A673 (cell line): ENCODE results near the gene CD9. TPM values are rescaled to one million over a fixed set of nuclear protein-coding genes. Genes with fewer than 3 reads are reported as not detected.

Source experiments
- BruUV-seq: library from RNA; stranded (reverse); fragments of 400-500 nt; replicated peaks from 2 replicates; lab custom pipeline; 2021; lab: Mats Ljungman, UMichigan
- CTCF ChIA-PET: fragments of 300-600 bp; sonication (Branson Sonifier 250); formaldehyde crosslinking; loops from one replicate; lab custom pipeline; 2022; ENCODE audit warnings: antibody characterized with exemption; lab: Charles Lee
- POLR2A ChIA-PET: fragments of 300-600 bp; sonication (Branson Sonifier 250); formaldehyde crosslinking; loops from one replicate; lab custom pipeline; 2022; ENCODE audit warnings: antibody characterized with exemption; ENCODE audit not compliant: low non-redundant PET; lab: Charles Lee
- DNase-seq: peaks from one replicate; pipeline ENCODE4 v3.0.0-alpha.2; 2015; ENCODE audit warnings: low spot score
- H3K27ac ChIP-seq: fragments of 200-600 bp; sonication (generic); 2 replicates; pipeline ENCODE4 v1.5.1; 2016; ENCODE audit warnings: mixed run types, low read depth, mild to moderate bottlenecking, mixed read lengths, antibody characterized with exemption, low read length; ENCODE audit not compliant: poor library complexity, severe bottlenecking
- H3K27me3 ChIP-seq: fragments of 200-600 bp; sonication (generic); replicated peaks from 2 replicates; pipeline ENCODE4 v1.6.1; 2017; ENCODE audit warnings: mixed run types, low read depth, mild to moderate bottlenecking, mixed read lengths, antibody characterized with exemption, low read length; ENCODE audit not compliant: insufficient read depth, poor library complexity
- H3K36me3 ChIP-seq: fragments of 200-600 bp; sonication (generic); 2 replicates; pipeline ENCODE4 v1.6.1; 2016; ENCODE audit warnings: mixed run types, mild to moderate bottlenecking, mixed read lengths, antibody characterized with exemption, low read length; ENCODE audit not compliant: insufficient read depth, poor library complexity, severe bottlenecking
- H3K4me1 ChIP-seq: fragments of 200-600 bp; sonication (generic); 2 replicates; pipeline ENCODE4 v1.6.1; 2017; ENCODE audit warnings: mixed run types, mild to moderate bottlenecking, mixed read lengths, antibody characterized with exemption, low read length; ENCODE audit not compliant: insufficient read depth, poor library complexity, severe bottlenecking
- H3K4me3 ChIP-seq: fragments of 200-600 bp; sonication (generic); 2 replicates; pipeline ENCODE4 v1.5.1; 2016; ENCODE audit warnings: low read depth, mixed run types, mild to moderate bottlenecking, mixed read lengths, low read length; ENCODE audit not compliant: poor library complexity, severe bottlenecking
- H3K9me3 ChIP-seq: fragments of 200-600 bp; sonication (generic); 2 replicates; pipeline ENCODE4 v1.6.1; 2016; ENCODE audit warnings: mixed run types, low read depth, mild to moderate bottlenecking, mixed read lengths, antibody characterized with exemption, low read length; ENCODE audit not compliant: poor library complexity, severe bottlenecking
- CTCF ChIP-seq: fragments of 300-800, 200-600 bp; sonication (generic); conservative IDR thresholded peaks from 2 replicates; pipeline ENCODE4 v1.5.1; 2017; ENCODE audit warnings: low read depth, mild to moderate bottlenecking, antibody characterized with exemption, low read length, moderate library complexity, mixed read lengths
- EZH2 ChIP-seq: fragments of 200-600 bp; sonication (generic); IDR thresholded peaks from 2 replicates; pipeline ENCODE4 v1.6.1; 2017; ENCODE audit warnings: borderline replicate concordance, low read depth, mild to moderate bottlenecking, mixed read lengths, antibody characterized with exemption, low read length; ENCODE audit not compliant: poor library complexity, severe bottlenecking
- intact Hi-C: fragments of 100-400 bp; cut with micrococcal nuclease; formaldehyde crosslinking; loops from one replicate; pipeline ENCODE4 v1.10.0; 2022; ENCODE audit not compliant: unreplicated experiment
- total RNA-seq: library from RNA; stranded (reverse); gene quantifications from 2 replicates; pipeline ENCODE4 v1.2.3, GENCODE V29; 2021

Gene CD9
- total RNA-seq, 1 experiment from 2014 or later: 2.8 TPM

- no peak overlapping the region for H3K4me3 ChIP-seq
- intact Hi-C loops: no loop called here
- no TSS peak for BruUV-seq
- H3K27me3 ChIP-seq: peaks cover 6% of the 10 kb centered on the region
- H3K4me1 ChIP-seq: no peaks in the 10 kb centered on the region
- DNase-seq: no peak
- no peaks in the 10 kb centered on the region for H3K9me3 ChIP-seq
- no peaks in the 10 kb centered on the region for H3K36me3 ChIP-seq
- POLR2A ChIA-PET: no interaction called here
- no peak for TF ChIP-seq EZH2
- no peak overlapping the region for H3K27ac ChIP-seq
- CTCF ChIA-PET: no interaction called here
These were observed 54.3 kb downstream of the CD9 start for GRCh38 chr12:6254491-6254890.

DNA sequence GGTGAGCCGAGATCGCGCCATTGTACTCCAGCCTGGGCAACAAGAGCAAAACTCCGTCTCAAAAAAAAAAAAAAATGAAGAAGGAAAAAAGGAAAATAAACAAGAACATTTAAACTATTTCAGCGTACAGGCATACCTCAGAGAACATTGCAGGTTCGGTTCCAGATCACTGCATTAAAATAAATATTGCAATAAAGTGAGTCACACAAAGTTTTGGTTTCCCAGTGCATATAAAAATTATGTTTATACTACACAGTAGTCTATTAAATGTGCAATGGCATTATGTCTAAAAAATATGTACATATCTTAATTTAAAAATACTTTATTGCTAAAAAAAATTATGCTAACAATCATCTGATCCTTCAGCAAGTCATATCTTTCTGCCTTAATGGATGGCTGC, 56.8 kb downstream of the CD9 start:
- no peak overlapping the region for H3K4me3 ChIP-seq
- intact Hi-C loops: no loop called here
- ChIA-PET CTCF (no interaction called here), POLR2A (no interaction called here)
- no peaks in the 10 kb centered on the region for H3K9me3 ChIP-seq
- H3K27me3 ChIP-seq: no peaks in the 10 kb centered on the region
- no peak for TF ChIP-seq EZH2
- TF ChIP-seq CTCF: no peak
- no TSS peak for BruUV-seq
- no peaks in the 10 kb centered on the region for H3K36me3 ChIP-seq
- H3K27ac ChIP-seq: no peak overlapping the region
- DNase-seq: no peak
- no peaks in the 10 kb centered on the region for H3K4me1 ChIP-seq

DNA sequence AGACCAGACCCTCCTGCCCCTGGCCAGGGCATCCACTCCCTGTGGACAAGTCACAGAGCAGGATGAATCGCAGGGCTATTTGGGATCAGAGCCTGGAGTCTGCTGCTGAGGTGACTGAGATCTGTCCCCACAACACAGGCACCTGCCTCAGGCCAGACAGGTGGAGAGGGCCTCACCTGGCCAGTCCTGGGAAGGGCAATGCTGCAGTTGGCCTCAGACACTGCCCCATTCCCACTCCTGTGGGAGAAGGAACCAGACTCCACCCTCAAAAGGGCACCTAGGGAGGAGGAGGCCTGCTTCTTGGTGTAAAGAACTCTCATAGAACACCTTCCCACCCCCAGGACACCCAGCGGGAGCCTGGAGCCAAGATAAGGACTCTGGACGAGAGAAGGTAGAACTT, 62.0 kb downstream of the CD9 start:
- no peaks in the 10 kb centered on the region for H3K9me3 ChIP-seq
- POLR2A ChIA-PET: no interaction called here
- TF ChIP-seq EZH2 (no peak), CTCF (no peak)
- H3K27me3 ChIP-seq: no peaks in the 10 kb centered on the region
- H3K36me3 ChIP-seq: no peaks in the 10 kb centered on the region
- no peak overlapping the region for H3K4me3 ChIP-seq
- H3K27ac ChIP-seq: no peak overlapping the region
- no TSS peak for BruUV-seq
- intact Hi-C loops: no loop called here
- CTCF ChIA-PET: no interaction called here
- no peaks in the 10 kb centered on the region for H3K4me1 ChIP-seq
- no peak for DNase-seq

GRCh38 chr12:6262623-6263022, 62.4 kb downstream of the CD9 start:
- DNase-seq: no peak
- TF ChIP-seq EZH2 (no peak), CTCF (no peak)
- H3K4me1 ChIP-seq: no peaks in the 10 kb centered on the region
- H3K27me3 ChIP-seq: no peaks in the 10 kb centered on the region
- H3K9me3 ChIP-seq: no peaks in the 10 kb centered on the region
- no TSS peak for BruUV-seq
- intact Hi-C loops: no loop called here
- no peak overlapping the region for H3K27ac ChIP-seq
- no peaks in the 10 kb centered on the region for H3K36me3 ChIP-seq
- H3K4me3 ChIP-seq: no peak overlapping the region
- ChIA-PET CTCF (no interaction called here), POLR2A (no interaction called here)
